Measurements from ENCODE around the gene MCHR2.
"Not testable (repeated sequence)": the region's sequence is repeated elsewhere in the genome, so short reads cannot be mapped to it uniquely, and the experiment has no call there.

MCHR2 gene, protein sequence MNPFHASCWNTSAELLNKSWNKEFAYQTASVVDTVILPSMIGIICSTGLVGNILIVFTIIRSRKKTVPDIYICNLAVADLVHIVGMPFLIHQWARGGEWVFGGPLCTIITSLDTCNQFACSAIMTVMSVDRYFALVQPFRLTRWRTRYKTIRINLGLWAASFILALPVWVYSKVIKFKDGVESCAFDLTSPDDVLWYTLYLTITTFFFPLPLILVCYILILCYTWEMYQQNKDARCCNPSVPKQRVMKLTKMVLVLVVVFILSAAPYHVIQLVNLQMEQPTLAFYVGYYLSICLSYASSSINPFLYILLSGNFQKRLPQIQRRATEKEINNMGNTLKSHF

DNA sequence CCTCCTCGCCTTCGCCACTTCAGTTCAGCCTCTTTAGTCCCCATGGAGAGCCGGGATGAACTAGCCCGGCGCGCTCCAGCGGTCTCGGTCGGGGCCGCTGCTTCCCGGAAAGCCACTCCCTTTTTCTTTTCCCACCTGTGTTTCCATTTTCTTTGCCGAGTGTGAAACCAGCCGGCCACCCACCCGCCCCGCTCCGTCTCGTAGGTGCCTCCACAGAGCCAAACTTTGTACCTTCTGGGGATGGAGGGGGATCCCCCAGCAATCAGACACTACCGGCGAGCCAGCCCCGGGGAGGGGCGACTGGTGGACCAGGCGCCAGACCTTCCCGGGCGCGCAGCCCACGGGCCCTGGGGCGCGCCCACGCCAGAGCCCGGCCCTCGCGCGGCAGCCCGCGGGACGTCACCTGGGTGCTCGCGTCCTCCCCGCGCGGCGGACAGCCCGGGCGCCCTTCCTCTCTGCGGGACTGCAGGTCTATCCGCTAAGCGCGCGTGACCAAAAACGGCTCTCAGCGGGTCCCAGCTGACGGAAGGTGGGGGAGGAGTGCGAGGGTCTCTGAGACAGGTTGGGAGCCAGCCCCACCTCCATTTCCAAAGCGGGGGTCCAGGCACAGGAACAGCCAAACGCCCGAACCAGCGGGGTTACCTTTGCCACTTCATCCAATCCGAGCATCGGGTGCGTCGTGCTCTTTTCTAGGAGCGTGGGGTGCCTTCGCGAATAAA is at the start of gene MCHR2:
MCHR2 (minus strand) TSS at position 691 of the 719 bp plus-strand sequence. CDS start 38,076 bp downstream, outside the sequence.
- DNase-seq, result no peak

DNA sequence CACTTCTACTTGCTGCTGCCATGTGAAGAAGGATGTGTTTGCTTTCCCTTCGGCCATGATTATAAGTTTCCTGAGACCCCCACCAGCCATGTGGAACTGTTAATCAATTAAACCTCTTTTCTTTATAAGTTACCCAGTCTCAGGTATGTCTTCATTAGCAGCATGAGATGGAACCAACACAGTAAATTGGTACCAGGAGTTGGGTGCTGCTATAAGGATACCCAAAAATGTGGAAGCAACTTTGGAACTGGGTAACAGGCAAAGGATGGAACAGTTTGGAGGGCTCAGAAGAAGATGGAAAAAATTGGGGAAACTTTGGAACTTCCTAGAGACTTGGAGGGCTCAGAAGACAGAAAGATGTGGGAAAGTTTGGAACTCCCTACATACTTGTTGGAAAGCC is 44.5 kb upstream of the MCHR2 start:
- DNase-seq, result not testable (repeated sequence)

DNA sequence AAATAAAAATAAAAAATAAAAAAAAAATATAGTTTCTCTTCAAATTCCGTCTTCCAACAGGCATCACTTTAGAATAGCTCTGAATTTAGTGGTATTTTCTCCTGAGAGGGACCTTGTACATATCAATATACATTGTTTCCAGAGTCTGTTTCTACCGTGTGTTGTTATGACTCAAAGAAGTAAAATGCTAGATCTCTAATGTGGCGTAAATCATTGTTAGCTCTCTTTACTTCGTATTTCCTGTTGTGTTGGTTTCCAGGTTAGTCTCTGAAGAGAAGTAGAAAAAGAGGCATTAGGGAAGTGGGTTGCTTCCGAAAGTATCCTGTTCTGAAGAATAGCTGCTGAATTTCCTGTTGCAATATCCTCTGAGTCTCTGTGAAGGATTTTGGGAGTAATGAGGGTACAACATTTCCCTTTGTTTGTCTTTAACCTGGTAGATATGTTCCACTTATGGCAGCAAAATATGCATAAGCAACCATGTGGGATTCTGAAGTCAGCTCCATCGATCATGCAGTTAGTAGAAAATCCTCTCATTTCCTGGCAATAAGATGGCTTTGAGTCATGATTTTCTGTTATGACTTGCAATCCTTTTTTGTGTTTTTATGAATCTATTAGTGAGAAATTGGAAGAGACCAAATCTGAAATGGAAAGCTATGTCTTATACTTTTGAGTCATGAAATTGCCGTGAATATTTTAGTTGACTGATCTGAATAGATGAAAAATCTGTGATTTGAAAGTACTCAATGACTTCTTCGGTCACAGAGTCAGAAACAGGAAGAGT is 42.0 kb upstream of the MCHR2 start:
- DNase-seq, result no peak

DNA sequence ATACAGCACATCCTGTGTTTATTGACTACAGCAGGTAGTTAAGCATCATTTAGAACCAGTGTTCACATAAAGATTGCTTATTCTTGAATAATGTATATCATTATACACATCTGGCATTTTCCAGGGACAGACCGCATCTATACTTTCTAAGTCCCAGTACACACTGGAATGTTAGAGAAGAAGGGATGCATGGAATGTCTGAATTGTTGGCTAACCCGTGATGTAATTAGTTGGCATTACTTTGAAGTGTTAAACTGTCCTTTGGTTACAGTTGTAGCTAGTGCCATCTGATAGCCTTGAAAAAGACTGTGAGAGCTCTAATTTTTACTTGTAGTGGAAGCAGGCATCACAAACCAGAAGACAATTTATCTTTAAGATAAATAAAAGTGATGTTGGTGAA is 29.8 kb upstream of the MCHR2 start:
- no peak for DNase-seq

DNA sequence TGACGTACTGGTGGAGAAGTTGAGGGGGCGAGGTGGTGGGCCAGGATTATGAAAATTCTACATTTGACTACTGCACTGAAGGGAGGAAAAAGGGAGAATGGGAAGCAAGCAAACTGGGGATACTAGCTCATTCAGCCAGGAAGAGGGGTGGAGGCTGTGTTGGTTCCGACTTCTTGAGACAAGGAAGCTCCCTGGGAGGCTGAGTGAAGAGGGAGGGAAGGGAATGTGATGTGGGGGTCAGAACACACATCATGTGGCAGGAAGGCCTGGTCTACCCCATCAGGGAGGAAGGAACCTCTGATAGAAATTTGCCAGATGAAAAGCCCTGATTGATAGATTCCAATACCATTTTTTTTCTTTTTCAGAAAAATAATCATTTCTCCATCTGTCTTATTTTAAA is 28.8 kb upstream of the MCHR2 start:
- DNase-seq, result no peak

DNA sequence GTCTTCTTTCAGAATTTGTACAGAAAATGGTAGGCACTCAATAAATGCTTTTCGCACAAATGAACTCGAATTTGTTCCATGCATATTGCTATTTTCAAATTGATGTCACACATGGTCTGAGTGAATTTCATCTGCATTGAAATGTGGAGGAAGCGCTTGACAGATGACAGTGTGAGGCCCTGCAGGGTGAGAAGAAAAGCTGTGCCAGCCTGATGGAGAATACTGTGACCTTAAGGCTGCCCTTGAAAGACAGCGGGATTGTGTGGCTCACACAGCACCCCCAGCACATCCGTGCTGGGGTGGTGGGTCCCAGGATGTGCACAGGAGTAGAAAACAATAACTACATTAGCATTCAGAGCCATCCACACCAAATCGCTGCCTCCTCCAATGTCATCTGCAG is 14.8 kb upstream of the MCHR2 start:
- DNase-seq, result no peak

DNA sequence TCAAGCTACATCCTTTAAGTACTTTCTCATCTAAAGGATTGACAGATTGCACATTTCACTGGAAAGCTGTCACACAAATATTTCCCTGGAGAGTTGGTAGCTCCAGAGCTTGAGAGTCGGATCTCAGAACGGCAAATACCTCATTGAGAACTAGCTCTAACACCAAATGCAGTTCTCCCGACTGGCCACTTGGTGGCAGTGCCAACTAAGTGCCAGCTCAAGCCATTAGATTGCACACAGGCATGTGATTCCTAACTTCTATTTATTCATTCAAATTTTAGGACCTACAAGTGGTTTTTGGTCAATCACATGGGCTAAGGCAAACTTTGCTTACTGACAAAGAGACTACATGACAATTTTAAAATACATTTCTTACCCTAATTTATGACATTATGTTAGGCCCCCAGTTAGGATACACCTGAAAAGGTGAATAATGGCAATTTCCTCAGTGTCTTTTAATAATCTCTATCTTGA is 7.9 kb upstream of the MCHR2 start:
- DNase-seq, result no peak

DNA sequence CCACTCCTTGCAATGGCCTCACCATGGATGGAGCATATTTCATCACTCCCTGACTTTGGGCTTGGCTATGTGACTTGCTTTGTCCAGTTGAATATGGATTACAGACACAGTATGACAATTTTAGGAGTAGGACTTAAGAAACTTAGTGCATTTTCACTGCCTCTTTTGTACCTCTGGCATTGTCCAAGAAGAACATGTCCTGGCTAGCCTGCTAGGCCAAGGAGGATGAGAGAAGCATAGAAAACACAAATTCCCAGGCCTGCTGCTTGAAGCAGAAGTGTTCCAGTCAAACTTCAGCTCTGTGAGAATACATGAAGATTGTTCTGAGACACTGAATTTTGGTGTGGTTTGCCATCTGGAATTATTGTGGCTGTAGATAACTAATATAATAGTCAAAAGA is 3.1 kb upstream of the MCHR2 start:
- no peak for DNase-seq

DNA sequence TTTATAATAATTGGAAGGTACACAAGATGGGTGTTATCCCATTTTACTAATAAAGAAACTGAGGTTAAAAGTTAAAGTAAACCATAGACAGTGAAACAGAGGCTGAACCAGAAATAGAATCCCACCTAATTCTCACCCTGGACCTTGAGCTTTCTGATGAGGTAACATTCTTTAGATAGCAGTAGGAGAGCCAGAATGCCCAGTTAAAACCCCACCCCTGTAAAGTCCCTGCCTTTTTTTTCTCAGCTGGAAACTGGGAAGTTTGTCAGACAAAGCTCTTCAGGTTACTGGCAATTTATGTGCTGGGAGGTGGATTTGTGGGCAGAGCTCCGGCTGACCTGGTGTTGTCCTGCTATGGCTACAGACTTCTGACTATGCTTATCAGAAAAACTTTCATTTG is 1.9 kb upstream of the MCHR2 start:
- DNase-seq, result no peak

DNA sequence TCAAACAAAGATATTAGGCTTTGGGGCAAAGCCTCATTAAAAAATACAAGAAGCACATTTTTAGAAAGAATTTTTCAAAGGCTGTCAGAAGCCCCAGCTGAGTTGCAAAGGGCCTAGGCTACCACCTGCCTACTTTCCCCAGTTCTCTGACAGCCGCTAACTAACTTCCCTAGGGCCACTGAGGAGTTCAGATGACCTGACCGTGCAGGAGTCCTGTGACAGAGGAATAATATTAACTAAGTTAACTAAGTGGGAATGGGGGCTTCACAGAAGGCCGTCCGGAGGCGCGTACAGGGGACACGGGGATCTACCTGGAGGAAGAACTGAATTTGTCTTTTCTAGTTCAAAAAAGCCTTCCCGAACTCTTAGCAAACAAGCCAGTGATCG is 884 bp downstream of the MCHR2 start:
- no peak for DNase-seq

DNA sequence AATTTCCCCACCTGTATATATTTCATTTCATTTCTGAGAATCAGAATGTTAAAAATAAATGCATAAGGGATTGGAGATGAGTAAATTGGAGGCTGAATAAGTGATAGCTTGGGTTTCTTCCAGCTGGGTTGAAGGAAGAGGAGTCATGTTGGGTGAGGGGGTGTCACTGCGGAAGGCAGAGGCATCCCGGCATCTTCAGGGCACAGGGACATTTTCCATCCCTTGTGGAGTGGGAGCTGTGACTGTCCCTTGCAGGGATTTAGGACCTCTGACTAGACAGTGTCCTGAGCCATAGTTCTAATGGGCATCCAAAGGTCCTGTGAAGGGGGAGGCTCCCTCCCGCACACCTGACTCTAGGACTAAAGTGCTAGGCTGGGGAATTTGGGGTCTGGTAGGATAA is 2.1 kb downstream of the MCHR2 start:
- DNase-seq, result no peak

DNA sequence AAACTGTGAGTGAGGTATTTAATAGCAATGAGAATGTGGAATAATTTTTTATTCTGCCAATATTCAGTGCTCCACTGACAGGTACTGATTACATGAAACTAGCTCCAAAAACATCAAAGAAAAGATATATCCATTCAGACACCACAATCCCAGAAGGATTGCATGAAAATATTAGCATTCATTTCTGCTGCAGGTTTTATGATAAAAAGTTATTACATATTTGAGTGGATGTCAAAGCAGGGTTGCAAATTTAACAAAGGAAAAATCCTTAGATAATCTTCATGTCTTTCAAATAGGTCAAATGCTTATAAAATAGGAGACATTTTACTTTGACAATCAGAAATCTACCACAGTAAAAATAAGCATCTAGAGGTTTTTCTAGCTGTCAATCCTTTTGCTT is 13.3 kb downstream of the MCHR2 start:
- DNase-seq, result no peak

DNA sequence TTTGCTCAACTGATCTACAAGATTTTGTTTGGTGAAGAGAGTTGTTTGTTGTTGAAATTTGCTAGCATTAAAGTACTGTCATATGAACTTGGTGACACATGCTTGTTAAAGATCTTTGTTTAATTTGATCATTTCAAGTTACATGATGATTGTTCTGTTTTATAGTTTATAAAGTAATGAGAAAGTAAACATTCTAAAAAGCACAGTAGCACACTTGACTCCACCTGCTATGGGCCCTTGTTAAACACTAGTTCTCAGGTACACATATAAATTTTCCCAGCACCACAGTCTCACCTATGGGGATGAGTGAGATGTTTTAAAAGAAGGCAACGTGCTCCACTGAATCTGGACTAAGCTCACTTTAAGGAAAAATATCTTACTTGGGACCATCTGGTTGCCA is 14.1 kb downstream of the MCHR2 start:
- no peak for DNase-seq

DNA sequence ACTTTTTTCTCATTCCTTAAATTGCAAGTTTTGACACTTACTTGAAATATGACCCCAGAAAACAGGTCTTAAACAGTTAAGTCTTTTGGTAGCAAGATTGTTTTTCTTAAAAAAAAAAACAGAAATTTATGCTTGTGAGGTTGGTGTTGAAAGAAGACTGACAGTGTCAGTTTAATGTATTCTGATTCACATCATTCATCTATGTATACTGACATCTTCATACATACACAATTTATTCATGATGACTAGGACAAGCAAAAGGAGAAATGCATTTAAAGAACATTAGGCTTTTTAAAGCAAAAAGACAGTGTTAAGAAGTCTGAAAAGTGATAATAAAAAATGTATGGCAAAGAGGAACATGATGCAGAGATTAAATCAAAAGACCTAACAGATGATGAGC is 27.0 kb downstream of the MCHR2 start:
- DNase-seq, result no peak

DNA sequence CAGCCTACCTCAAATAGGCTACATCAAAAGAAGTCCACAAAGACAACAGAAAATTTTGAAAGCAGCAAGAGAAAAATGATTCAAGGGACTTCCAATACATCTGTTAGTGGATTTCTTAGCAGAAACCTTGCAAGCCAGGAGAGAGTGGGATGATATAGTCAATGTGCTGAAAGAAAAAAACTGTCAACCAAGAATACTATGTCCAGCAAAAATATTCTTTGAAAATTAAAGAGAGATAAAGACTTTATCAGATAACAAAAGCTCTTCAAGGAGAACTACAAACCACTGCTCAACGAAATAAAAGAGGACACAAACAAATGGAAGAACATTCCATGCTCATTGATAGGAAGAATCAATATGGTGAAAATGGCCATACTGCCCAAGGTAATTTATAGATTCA is 34.0 kb downstream of the MCHR2 start:
- DNase-seq, result no peak

DNA sequence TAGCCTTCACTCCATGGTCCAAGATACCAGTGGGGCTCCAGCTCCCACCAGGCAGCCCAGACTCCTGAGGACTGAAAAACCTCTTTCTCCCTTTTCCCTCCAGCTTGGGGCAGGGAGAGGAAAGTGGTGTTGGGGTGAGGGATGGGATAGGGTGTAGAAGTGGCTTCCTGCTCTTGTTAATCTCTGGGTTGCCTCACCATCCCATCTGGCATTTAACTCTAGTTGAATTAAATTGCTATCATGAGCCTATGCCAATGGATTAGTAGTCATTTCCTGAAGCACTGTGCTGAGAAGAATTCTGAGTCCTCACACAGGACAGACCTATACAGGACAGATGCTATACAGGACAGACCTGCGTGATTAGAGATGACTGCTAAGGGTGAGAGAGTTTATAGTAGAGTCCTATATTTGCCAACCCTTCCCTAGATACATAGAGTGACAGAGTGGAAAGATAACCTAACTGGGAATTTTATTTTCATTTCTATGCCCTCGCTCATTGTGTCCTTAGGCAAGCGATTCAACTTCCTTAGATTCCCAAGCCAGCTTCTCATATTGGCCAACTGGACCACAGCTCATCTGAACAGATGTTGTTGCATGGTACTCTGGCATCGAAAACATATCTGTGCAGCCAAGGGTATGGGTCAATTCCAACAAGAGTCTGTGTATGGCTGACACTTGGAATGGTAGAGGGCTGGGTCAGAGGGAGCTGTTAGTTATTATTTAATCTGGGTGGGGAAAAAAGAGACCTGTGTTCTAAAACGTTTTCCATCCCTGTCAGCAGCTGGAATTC is 42.8 kb downstream of the MCHR2 start:
- no peak for DNase-seq

DNA sequence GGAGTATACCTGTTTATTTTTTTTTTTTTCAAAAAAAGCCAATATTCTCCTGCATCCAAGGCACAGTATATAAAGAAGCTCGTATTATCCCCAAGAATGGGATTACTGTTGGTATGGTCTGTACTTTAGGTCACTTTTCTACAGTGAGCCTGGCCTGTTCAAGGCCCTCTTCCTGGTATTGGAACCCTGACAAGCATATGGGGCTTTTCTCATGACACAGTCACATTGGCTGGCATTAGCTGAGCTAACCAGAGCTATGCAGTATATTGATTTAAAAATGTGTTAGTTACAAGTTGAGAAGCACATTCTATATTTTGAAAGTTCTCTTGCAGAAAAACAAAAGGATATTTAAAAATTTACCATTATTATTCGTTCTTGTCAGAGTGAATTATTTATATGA is 48.0 kb downstream of the MCHR2 start:
- no peak for DNase-seq

DNA sequence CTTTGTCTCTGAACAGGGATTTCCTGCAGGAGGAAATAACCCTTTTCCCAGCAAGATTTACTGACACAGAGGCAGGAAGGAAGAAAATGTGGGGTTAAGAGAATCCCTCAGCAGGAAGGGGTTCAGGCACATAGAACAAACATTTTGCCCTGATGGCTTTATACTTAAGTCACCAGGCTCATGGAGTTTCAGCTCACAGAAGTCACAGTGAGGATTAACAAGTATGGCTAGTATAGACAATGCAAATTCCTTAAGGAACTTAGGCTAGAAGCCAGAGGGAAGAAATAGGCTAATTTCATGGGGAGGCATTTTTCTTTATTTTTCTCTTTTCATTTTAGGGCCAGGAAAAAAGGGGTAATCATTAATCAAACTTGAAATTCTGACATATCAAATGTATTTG is 50.2 kb downstream of the MCHR2 start:
- no peak for DNase-seq

DNA sequence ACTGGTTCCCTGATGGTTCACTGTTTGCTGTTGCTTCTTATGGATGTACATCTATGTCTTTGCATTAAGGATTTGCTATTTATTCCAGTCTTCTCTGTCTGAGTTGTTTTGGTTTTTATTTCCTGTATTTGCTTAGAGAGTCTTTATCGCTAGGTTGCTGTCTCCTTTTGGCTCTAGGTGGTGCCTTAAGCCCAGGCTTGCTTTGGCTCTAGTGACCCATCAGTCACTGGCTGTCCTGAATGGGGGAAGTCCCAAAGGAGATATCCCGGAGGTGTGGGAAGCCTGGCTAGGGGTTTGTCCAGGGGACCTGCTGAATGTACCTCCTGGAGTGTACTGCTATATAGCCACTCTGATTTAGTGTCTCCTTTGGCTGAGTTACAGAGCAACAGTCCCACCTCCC is 53.4 kb downstream of the MCHR2 start:
- DNase-seq, result no peak

DNA sequence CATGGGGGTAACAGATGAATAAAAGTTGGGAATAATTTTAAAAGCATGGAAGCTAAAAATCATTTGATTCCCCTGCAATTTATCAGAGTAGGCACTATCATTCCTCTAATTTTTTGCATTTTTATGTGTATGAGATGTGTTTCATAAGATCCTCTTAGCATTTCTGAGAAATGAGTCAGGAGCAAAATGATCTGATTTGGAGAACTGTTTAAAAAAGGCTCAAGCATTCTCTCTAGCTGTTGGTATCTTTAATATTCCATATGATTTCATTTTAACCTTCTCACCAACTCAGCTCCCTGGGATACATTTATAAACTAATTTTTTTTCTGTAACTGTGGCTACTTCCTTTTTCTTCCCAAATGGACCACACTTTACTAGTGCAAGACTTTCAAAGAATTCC is 60.9 kb downstream of the MCHR2 start:
- DNase-seq, result no peak

DNA sequence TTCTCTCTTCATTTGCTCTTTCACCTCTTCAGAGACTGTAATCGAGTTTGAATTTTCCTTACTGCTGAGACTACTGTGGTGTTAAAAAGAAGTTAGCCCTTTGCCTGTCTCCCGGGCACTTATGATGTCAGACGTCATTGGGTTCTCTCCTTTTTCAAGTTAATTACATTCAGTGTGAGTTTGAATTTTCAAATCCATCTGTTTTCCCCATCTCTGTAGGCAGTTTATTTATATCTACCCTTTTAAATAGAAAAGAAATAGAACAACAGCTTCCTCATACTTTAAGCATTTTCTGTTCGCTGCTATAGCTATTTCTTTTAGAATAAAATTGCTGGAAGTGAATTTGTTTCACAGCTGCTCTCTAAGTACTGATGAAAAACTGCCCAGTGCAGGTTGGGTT is 81.4 kb downstream of the MCHR2 start:
- DNase-seq, result no peak

DNA sequence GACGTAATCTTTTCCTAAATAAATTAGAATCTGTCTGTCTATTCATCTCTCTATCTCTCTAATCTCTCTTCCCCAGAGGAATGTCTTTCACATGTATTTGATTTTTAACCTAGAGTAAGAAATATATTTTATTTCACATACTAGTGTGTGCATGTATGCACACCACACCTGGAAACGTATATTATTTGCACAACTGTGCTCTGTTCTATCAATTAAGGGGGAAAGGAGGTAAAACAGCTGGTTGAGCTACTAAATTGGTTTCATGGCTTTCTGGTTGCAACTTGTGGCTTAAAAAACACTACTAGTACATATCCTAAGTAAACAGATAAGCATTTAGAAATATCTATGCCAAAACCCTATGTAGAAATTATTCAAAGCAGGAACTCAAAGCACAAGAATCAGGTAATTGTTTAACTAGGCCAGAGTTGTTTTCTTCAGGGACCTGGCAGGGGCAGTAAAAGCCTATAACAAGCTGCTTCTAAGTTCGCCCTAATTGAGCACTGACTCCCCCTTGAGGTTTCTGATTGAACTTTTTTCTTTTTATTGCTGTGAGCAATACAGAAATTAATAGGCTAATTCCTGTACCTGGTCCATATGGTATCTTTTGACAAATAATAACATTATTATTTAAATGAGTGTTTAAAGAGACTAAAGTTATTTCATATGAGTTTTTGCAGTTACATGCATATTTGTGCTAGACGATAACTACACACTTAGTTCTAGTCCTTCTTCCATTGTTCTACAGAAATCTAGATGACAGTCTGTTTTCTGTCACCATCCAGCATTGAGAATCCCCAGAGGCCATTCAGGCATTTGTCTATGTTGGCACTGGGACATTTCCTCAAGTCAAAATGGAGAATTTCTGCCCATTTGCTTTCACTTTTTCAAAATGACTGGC is 88.6 kb downstream of the MCHR2 start:
- DNase-seq, result no peak
